Mesendoderm (in vitro differentiated cells): ENCODE results near the gene AP1M2. TPM values are rescaled to one million over a fixed set of nuclear protein-coding genes. Genes with fewer than 3 reads are reported as not detected.

Experiments
- small RNA-seq: library from polyadenylated mRNA; stranded (forward); fragments of <200 nt; extraction: miRNeasy Mini kit (QIAGEN cat#:217004); gene quantifications from one replicate; pipeline ENCODE3, GENCODE V24; 2013; ENCODE audit not compliant: insufficient read depth

The AP1M2 gene

Small RNA genes within 50 kb of the gene (small RNA-seq; reads per million reads assigned to genes)
- not detected for gene MIR1238
- not detected for gene RNU7-140P
